Keratinocyte (primary cell): ENCODE data around the gene TNS4. TPM values are rescaled to one million over a fixed set of nuclear protein-coding genes. Genes with fewer than 3 reads are reported as not detected.

Experiments used
- DNase-seq: peaks from one replicate; pipeline ENCODE4 v3.0.0-alpha.2; 2011; ENCODE audit warnings: low read depth, missing footprints, low spot score
- FAIRE-seq: peaks from 2 replicates; lab custom pipeline; 2011; peaks lifted over from hg19 to GRCh38; lab: Jason Lieb, UNC
- H2AFZ ChIP-seq: 2 replicates; pipeline ENCODE4 v1.6.0; 2012; ENCODE audit warnings: low read length, control low read depth, inconsistent platforms; ENCODE audit not compliant: control insufficient read depth
- H3K27ac ChIP-seq: 2 replicates; pipeline ENCODE4 v1.5.1; 2011; ENCODE audit warnings: low read length; ENCODE audit not compliant: control insufficient read depth, insufficient read depth
- H3K27me3 ChIP-seq: 3 replicates; pipeline ENCODE4 v1.6.0; 2011; ENCODE audit warnings: low read length; ENCODE audit not compliant: control insufficient read depth, insufficient read depth; ENCODE audit errors: extremely low read depth
- H3K36me3 ChIP-seq, 2 experiments: 2 replicates in 1 of 2; 3 replicates in 1 of 2; pipeline ENCODE4 v1.5.1; 2011; ENCODE audit warnings: low read length in 2 of 2, mild to moderate bottlenecking in 1 of 2; ENCODE audit not compliant: control insufficient read depth in 2 of 2, insufficient read depth in 2 of 2; ENCODE audit errors: extremely low read depth in 1 of 2
- H3K4me1 ChIP-seq: 3 replicates; pipeline ENCODE4 v1.5.1; 2011; ENCODE audit warnings: low read length; ENCODE audit not compliant: control insufficient read depth, insufficient read depth; ENCODE audit errors: extremely low read depth
- H3K4me2 ChIP-seq: 3 replicates; pipeline ENCODE4 v1.6.0; 2011; ENCODE audit warnings: low read depth, low read length; ENCODE audit not compliant: control insufficient read depth, insufficient read depth; ENCODE audit errors: extremely low read depth
- H3K4me3 ChIP-seq, 3 experiments: fragments of 200-600 bp in 1 of 3; sonication (generic) in 1 of 3; 2 replicates in 2 of 3; 3 replicates in 1 of 3; pipeline ENCODE4 v1.5.1; 2011 to 2016; ENCODE audit warnings: low read length in 3 of 3, mild to moderate bottlenecking in 3 of 3, control low read depth in 2 of 3, inconsistent platforms in 1 of 3, low read depth in 1 of 3, mixed read lengths in 1 of 3, mixed run types in 1 of 3, moderate library complexity in 1 of 3; ENCODE audit not compliant: control insufficient read depth in 2 of 3, insufficient read depth in 2 of 3; ENCODE audit errors: extremely low read depth in 1 of 3
- H3K79me2 ChIP-seq: 2 replicates; pipeline ENCODE4 v1.6.0; 2012; ENCODE audit warnings: low read length; ENCODE audit not compliant: control insufficient read depth, insufficient read depth
- H3K9ac ChIP-seq: 3 replicates; pipeline ENCODE4 v1.6.0; 2011; ENCODE audit warnings: low read length; ENCODE audit not compliant: control insufficient read depth, insufficient read depth; ENCODE audit errors: extremely low read depth
- H3K9me1 ChIP-seq: 3 replicates; pipeline ENCODE4 v1.6.0; 2011; ENCODE audit warnings: low read length; ENCODE audit not compliant: control insufficient read depth, insufficient read depth; ENCODE audit errors: extremely low read depth
- H3K9me3 ChIP-seq: 2 replicates; pipeline ENCODE4 v1.5.1; 2012; ENCODE audit warnings: low read depth, low read length; ENCODE audit not compliant: control insufficient read depth
- H4K20me1 ChIP-seq: 3 replicates; pipeline ENCODE4 v1.6.0; 2011; ENCODE audit warnings: low read length; ENCODE audit not compliant: control insufficient read depth, insufficient read depth; ENCODE audit errors: extremely low read depth
- EZH2 ChIP-seq: IDR thresholded peaks from one replicate; pipeline ENCODE4 v1.6.1; 2012; ENCODE audit warnings: inconsistent platforms, mild to moderate bottlenecking, low read length, moderate library complexity
- dilution Hi-C: fragments of 300-500 bp; cut with MboI; formaldehyde crosslinking; loops from one replicate; pipeline ENCODE4 v1.7.0; 2020; ENCODE audit warnings: low sequenced_read_pairs; ENCODE audit not compliant: extremely low pct_ligation_motif_present
- polyA plus RNA-seq, 5 experiments: library from polyadenylated mRNA; depleted of rRNA in 3 of 5; stranded (reverse) in 3 of 5; stranded (forward) in 1 of 5; unstranded in 1 of 5; fragments of >200 nt; gene quantifications; 1 replicate in 1 of 5; 2 replicates in 3 of 5; 3 replicates in 1 of 5; pipeline versions ENCODE4 v1.2.1 to v1.2.3, GENCODE V29; 2011 to 2012; ENCODE audit warnings: missing spikeins in 2 of 5, low read depth in 1 of 5, low replicate concordance in 1 of 5
- TF ChIP-seq, protein P1 (sequence below), 3 experiments: IDR thresholded peaks in 1 of 3; conservative IDR thresholded peaks in 1 of 3; optimal IDR thresholded peaks in 1 of 3; 2 replicates in 2 of 3; 3 replicates in 1 of 3; pipeline versions ENCODE3 to v1.5.1; 2011; ENCODE audit warnings: low read length in 3 of 3, mild to moderate bottlenecking in 3 of 3, moderate library complexity in 2 of 3, control low read depth in 1 of 3, inconsistent platforms in 1 of 3; ENCODE audit not compliant: insufficient read depth in 2 of 3; ENCODE audit errors: extremely low read depth in 1 of 3

Gene TNS4
- polyA plus RNA-seq, 1 donor (not counting 4 experiments of a cell fraction or from before 2014, with no cell fraction given), result 160 TPM

DNA sequence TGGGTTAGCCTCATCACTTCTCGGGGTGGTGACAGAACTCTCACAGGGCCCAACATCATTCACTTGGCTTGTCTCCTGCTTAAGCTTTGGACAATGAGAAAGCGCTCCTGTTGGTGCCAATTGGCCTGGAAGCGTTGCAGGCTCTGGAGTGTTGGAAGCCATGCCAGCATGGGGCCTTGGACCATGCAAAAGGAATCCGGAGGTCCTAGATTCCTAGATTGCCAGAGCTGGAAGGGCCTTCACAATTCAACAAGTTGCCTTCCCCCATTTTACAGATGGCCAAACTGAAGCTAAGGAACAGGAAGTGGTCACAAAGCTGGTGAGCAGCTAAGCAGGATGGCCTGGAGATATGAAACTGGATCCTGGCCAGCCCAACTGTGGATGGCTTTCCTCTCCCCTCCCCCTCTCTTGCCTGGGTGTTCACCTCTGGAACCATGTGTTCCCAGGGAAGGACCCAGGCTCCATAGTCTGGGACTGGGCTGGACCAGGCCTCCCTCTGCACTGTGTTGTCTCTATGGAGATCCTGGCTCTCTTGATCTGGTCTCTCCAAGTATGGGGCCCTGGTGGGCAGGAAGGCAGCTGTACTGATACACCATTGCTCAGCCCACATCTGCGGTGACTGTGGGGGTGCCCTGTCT is 64.2 kb downstream of the TNS4 start:
- Histone ChIP-seq H3K79me2 (no peaks in the 10 kb centered on the region), H3K9me3 (no peaks in the 10 kb centered on the region), H3K27ac (no peak overlapping the region), H3K4me3 (no peak overlapping the region), H3K9ac (no peak overlapping the region), H3K27me3 (peaks cover 8% of the 10 kb centered on the region), H2AFZ (no peak overlapping the region), H3K4me2 (no peak overlapping the region), H4K20me1 (no peaks in the 10 kb centered on the region), H3K4me1 (peaks cover 6% of the 10 kb centered on the region), H3K9me1 (no peaks in the 10 kb centered on the region), H3K36me3 (no peaks in the 10 kb centered on the region)
- dilution Hi-C loops, result no loop called here
- TF ChIP-seq, protein P1, sequence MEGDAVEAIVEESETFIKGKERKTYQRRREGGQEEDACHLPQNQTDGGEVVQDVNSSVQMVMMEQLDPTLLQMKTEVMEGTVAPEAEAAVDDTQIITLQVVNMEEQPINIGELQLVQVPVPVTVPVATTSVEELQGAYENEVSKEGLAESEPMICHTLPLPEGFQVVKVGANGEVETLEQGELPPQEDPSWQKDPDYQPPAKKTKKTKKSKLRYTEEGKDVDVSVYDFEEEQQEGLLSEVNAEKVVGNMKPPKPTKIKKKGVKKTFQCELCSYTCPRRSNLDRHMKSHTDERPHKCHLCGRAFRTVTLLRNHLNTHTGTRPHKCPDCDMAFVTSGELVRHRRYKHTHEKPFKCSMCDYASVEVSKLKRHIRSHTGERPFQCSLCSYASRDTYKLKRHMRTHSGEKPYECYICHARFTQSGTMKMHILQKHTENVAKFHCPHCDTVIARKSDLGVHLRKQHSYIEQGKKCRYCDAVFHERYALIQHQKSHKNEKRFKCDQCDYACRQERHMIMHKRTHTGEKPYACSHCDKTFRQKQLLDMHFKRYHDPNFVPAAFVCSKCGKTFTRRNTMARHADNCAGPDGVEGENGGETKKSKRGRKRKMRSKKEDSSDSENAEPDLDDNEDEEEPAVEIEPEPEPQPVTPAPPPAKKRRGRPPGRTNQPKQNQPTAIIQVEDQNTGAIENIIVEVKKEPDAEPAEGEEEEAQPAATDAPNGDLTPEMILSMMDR (optimal IDR thresholded peaks at IDR 0.05 in 1 of 3, IDR thresholded peaks at IDR 0.05 in 1 of 3, conservative IDR thresholded peaks at IDR 0.05 in 1 of 3; ENCODE audit: extremely low read depth in 1 of 3, insufficient read depth in 2 of 3, low read length in 3 of 3), result no peak
- no peak for TF ChIP-seq EZH2
- no peak for DNase-seq
- no peak for FAIRE-seq

DNA sequence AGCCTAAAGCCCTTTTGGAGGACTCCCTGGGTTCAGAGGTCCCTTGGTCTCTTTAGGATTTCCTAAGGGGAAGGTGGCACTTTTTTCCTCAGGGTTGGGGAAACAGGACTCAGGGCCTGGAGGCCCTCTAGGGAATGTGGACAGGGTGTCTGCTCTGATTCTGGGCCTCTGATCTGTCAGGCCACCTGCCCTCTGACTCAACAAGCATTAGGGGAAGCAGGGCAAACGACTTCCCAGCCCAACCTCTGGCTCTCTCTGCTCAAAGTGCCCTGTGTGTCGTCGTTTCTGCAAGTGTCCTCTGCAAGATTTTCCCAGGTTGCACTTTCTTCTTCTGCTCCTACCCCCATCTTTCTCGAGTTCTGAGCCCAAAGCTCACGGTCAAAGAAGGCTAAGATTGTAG is 64.8 kb downstream of the TNS4 start:
- Histone ChIP-seq H3K9me1 (no peaks in the 10 kb centered on the region), H3K27ac (no peak overlapping the region), H3K4me2 (no peak overlapping the region), H3K36me3 (no peaks in the 10 kb centered on the region), H3K4me1 (peaks cover 6% of the 10 kb centered on the region), H3K79me2 (no peaks in the 10 kb centered on the region), H3K9ac (no peak overlapping the region), H4K20me1 (no peaks in the 10 kb centered on the region), H3K4me3 (no peak overlapping the region), H2AFZ (no peak overlapping the region), H3K27me3 (peaks cover 14% of the 10 kb centered on the region), H3K9me3 (no peaks in the 10 kb centered on the region)
- FAIRE-seq (no peak), DNase-seq (no peak)
- no peak for TF ChIP-seq EZH2
- TF ChIP-seq, protein P1 (optimal IDR thresholded peaks at IDR 0.05 in 1 of 3, IDR thresholded peaks at IDR 0.05 in 1 of 3, conservative IDR thresholded peaks at IDR 0.05 in 1 of 3; ENCODE audit: extremely low read depth in 1 of 3, insufficient read depth in 2 of 3, low read length in 3 of 3), result no peak
- dilution Hi-C loops, result no loop called here
